HG03045 (cell line): ENCODE results near the gene COPS7A.

Experiments
- ATAC-seq: cut with Tn5 transposase; IDR thresholded peaks from one replicate; pipeline ENCODE4 v1.9.1; 2021; ENCODE audit warnings: mild to moderate bottlenecking, moderate library complexity; ENCODE audit not compliant: unreplicated experiment

Gene COPS7A

GRCh38 chr12:6723607-6724408 lies at the start of gene COPS7A:
TSS of gene COPS7A (plus strand) at chr12:6724046. CDS start at chr12:6724657, 611 bp downstream.
- peak; percentile 92 for ATAC-seq

GRCh38 chr12:6676962-6677361 lies 46.9 kb upstream of the COPS7A start:
- ATAC-seq = no peak

GRCh38 chr12:6684609-6685008 lies 39.2 kb upstream of the COPS7A start:
- ATAC-seq = no peak

- ATAC-seq = no peak
Observed at GRCh38 chr12:6685814-6686213, 38.0 kb upstream of the COPS7A start.

GRCh38 chr12:6688543-6688998 lies 35.3 kb upstream of the COPS7A start:
- ATAC-seq = no peak

- ATAC-seq = peak; percentile 87
Observed at GRCh38 chr12:6688999-6689882, 34.6 kb upstream of the COPS7A start, which contains the start of gene ZNF384. TSS of gene ZNF384 (minus strand) at chr12:6689375. CDS start at chr12:6679520, 9,855 bp downstream.

- no peak for ATAC-seq
Observed at GRCh38 chr12:6691473-6691872, 32.4 kb upstream of the COPS7A start.

GRCh38 chr12:6692888-6693287 lies 31.0 kb upstream of the COPS7A start:
- ATAC-seq = no peak

- no peak for ATAC-seq
Observed at GRCh38 chr12:6693832-6694355, 30.0 kb upstream of the COPS7A start.

- ATAC-seq = no peak
Observed at GRCh38 chr12:6694701-6695100, 29.1 kb upstream of the COPS7A start.

- ATAC-seq = no peak
Observed at GRCh38 chr12:6695313-6696045, 28.4 kb upstream of the COPS7A start.

GRCh38 chr12:6696690-6697583 lies 26.9 kb upstream of the COPS7A start:
- ATAC-seq = no peak

- ATAC-seq = no peak
Observed at GRCh38 chr12:6697584-6698351, 26.1 kb upstream of the COPS7A start.

GRCh38 chr12:6698352-6699046 lies 25.3 kb upstream of the COPS7A start:
- ATAC-seq = no peak

GRCh38 chr12:6699259-6699988 lies 24.4 kb upstream of the COPS7A start:
- no peak for ATAC-seq

GRCh38 chr12:6699989-6700645 lies 23.7 kb upstream of the COPS7A start:
- ATAC-seq = no peak

GRCh38 chr12:6700646-6701051 lies 23.2 kb upstream of the COPS7A start, which contains the start of gene PIANP:
TSS of gene PIANP (minus strand) at chr12:6700815. CDS start at chr12:6698061, 2,754 bp downstream.
- ATAC-seq = no peak
